K562 (cell line): ENCODE measurements around the gene LENG8. TPM values are rescaled to one million over a fixed set of nuclear protein-coding genes. Genes with fewer than 3 reads are reported as not detected.

Source experiments
- CBFA2T3 ChIP-seq: fragments of 450-650 bp; IDR thresholded peaks from 2 replicates; pipeline ENCODE4 v1.6.1; 2017
- POLR2A ChIP-seq: fragments of 450-650 bp; conservative IDR thresholded peaks from 2 replicates; pipeline ENCODE4 v1.6.1; 2016
- POLR2AphosphoS5 ChIP-seq: IDR thresholded peaks from 2 replicates; pipeline ENCODE4 v1.6.1; 2011; ENCODE audit warnings: mild to moderate bottlenecking, low read depth, low read length, moderate library complexity; ENCODE audit not compliant: control insufficient read depth, insufficient read depth
- TAF15 ChIP-seq: fragments of 200-400 bp; formaldehyde crosslinking; IDR thresholded peaks from 2 replicates; pipeline ENCODE4 v1.6.1; 2017; ENCODE audit warnings: mild to moderate bottlenecking, low read depth, low read length, moderate library complexity
- TAF9B ChIP-seq: fragments of 450-650 bp; IDR thresholded peaks from 2 replicates; pipeline ENCODE4 v1.6.1; 2018; ENCODE audit warnings: mild to moderate bottlenecking; ENCODE audit not compliant: partially characterized antibody
- ZNF121 ChIP-seq: sonication (generic); formaldehyde crosslinking; conservative IDR thresholded peaks from 2 replicates; pipeline ENCODE4 v1.8.0; 2022; ENCODE audit warnings: missing genetic modification reagents
- ZNF165 ChIP-seq: fragments of 250-450 bp; sonication (Bioruptor Pico); IDR thresholded peaks from 2 replicates; pipeline ENCODE4 v1.4.0; 2020; ENCODE audit warnings: borderline replicate concordance
- ZNF41 ChIP-seq: fragments of 250-450 bp; sonication (Bioruptor Pico); conservative IDR thresholded peaks from 2 replicates; pipeline ENCODE4 v1.4.0; 2020; ENCODE audit warnings: mild to moderate bottlenecking
- ZNF696 ChIP-seq: fragments of 250-450 bp; sonication (Bioruptor Pico); conservative IDR thresholded peaks from 2 replicates; pipeline ENCODE4 v1.4.0; 2020; ENCODE audit warnings: mild to moderate bottlenecking, moderate library complexity
- polyA plus RNA-seq, 8 experiments: library from polyadenylated mRNA; depleted of rRNA in 4 of 8; stranded (reverse) in 5 of 8; unstranded in 3 of 8; fragments of >200 nt; fragmentation: Nextera tagmentation in 2 of 8; fragmentation: Illumina TruSeq in 1 of 8; extraction: Ambion mirVana in 2 of 8; extraction: Trizol in 1 of 8; gene quantifications; 2 replicates each; pipeline versions ENCODE4 v1.2.1 to v1.2.3, GENCODE V29; 2011 to 2014; ENCODE audit warnings: inconsistent platforms in 1 of 8, missing spikeins in 1 of 8
- total RNA-seq, 7 experiments: library from RNA; depleted of rRNA in 6 of 7; stranded (reverse); fragments of >200 nt in 6 of 7; fragmentation: Illumina TruSeq in 2 of 7; extraction: Trizol in 2 of 7; gene quantifications; 2 replicates each; pipeline versions ENCODE4 v1.2.1 to v1.2.3, GENCODE V29; 2011 to 2021; ENCODE audit warnings: low replicate concordance in 1 of 7
- TF ChIP-seq, protein P1 (sequence below): fragments of 250-450 bp; sonication (Bioruptor Pico); IDR thresholded peaks from 2 replicates; pipeline ENCODE4 v1.9.0; 2021; ENCODE audit warnings: mild to moderate bottlenecking, inconsistent platforms
- TF ChIP-seq, protein P2 (sequence below), 2 experiments: fragments of 450-650 bp in 1 of 2; IDR thresholded peaks; 2 replicates each; pipeline ENCODE4 v1.6.1; 2011 to 2017; ENCODE audit warnings: low read depth in 2 of 2, antibody characterized with exemption in 1 of 2, borderline replicate concordance in 1 of 2, low read length in 1 of 2, mild to moderate bottlenecking in 1 of 2, mixed read lengths in 1 of 2; ENCODE audit not compliant: control insufficient read depth in 1 of 2
- TF ChIP-seq, protein P3 (sequence below): fragments of 250-450 bp; sonication (Bioruptor Pico); IDR thresholded peaks from 2 replicates; pipeline ENCODE4 v1.5.0; 2020; ENCODE audit warnings: mild to moderate bottlenecking
- TF ChIP-seq, protein P4 (sequence below): IDR thresholded peaks from 2 replicates; pipeline ENCODE4 v1.6.1; 2011; ENCODE audit warnings: borderline replicate concordance, low read depth, mild to moderate bottlenecking, moderate library complexity, low read length; ENCODE audit not compliant: insufficient read depth, poor library complexity, severe bottlenecking
- TF ChIP-seq, protein P5 (sequence below): fragments of 450-650 bp; IDR thresholded peaks from 2 replicates; pipeline ENCODE4 v1.7.0; 2016; ENCODE audit warnings: borderline replicate concordance

The LENG8 gene
- total and polyA plus RNA-seq, 9 of the 15 experiments (the other 6 are each of a cell fraction or from before 2014, with no cell fraction given) = 0.74 to 146 (median 28.1) TPM

DNA sequence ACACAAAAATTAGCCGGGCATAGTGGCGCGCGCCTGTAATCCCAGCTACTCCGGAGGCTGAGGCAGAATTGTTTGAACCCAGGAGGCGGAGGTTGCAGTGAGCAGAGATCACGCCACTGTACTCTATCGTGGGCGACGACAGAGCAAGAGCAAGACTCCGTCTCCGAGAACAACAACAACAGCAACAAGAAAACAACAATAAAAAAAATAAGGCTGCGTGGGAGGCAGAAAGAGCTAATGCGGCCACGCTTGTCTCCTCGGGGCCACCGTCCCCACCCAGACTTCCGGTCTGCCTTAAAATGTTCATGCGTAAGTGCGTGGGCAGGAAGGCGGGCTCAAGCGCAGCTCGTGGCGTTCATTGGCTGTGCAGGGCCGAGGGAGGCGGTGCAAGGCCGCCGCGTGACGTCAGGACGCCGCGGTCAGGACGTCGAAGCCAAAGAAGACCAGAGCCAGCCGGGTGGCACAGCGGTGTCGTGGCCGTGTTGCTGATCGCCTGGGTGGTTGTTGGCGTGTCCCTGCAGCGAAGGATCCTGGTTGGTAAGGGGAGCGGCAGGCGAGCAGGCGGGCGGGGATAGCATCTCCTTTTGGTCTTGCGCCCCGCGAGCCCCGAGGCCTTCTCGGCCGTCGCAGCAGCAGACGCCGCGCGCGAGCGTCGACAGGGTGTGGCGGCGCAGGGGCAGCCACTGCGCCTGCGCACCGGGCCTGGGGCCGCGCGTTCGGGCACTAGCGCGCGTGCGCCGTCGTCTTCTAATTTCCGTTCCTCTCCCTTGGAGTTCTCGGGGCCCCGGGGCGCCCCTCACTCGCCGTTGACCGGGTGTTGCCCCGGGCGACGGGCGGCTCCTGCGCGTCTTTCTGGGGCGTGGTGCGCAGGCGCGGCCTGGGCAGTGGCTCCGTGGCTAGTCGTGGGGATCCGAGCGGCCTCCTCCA lies at the start of gene LENG8 (continued):
- TF ChIP-seq, protein P1, sequence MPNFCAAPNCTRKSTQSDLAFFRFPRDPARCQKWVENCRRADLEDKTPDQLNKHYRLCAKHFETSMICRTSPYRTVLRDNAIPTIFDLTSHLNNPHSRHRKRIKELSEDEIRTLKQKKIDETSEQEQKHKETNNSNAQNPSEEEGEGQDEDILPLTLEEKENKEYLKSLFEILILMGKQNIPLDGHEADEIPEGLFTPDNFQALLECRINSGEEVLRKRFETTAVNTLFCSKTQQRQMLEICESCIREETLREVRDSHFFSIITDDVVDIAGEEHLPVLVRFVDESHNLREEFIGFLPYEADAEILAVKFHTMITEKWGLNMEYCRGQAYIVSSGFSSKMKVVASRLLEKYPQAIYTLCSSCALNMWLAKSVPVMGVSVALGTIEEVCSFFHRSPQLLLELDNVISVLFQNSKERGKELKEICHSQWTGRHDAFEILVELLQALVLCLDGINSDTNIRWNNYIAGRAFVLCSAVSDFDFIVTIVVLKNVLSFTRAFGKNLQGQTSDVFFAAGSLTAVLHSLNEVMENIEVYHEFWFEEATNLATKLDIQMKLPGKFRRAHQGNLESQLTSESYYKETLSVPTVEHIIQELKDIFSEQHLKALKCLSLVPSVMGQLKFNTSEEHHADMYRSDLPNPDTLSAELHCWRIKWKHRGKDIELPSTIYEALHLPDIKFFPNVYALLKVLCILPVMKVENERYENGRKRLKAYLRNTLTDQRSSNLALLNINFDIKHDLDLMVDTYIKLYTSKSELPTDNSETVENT (CRISPR knock-in tag) = peak; percentile 79
- no peak for TF ChIP-seq ZNF165 (CRISPR knock-in tag)
- TF ChIP-seq POLR2AphosphoS5 = peak; percentile 78
- TF ChIP-seq, protein P2, sequence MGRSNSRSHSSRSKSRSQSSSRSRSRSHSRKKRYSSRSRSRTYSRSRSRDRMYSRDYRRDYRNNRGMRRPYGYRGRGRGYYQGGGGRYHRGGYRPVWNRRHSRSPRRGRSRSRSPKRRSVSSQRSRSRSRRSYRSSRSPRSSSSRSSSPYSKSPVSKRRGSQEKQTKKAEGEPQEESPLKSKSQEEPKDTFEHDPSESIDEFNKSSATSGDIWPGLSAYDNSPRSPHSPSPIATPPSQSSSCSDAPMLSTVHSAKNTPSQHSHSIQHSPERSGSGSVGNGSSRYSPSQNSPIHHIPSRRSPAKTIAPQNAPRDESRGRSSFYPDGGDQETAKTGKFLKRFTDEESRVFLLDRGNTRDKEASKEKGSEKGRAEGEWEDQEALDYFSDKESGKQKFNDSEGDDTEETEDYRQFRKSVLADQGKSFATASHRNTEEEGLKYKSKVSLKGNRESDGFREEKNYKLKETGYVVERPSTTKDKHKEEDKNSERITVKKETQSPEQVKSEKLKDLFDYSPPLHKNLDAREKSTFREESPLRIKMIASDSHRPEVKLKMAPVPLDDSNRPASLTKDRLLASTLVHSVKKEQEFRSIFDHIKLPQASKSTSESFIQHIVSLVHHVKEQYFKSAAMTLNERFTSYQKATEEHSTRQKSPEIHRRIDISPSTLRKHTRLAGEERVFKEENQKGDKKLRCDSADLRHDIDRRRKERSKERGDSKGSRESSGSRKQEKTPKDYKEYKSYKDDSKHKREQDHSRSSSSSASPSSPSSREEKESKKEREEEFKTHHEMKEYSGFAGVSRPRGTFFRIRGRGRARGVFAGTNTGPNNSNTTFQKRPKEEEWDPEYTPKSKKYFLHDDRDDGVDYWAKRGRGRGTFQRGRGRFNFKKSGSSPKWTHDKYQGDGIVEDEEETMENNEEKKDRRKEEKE (IDR thresholded peaks at IDR 0.05; ENCODE audit: borderline replicate concordance in 1 of 2, control insufficient read depth in 1 of 2, low read depth in 2 of 2, low read length in 1 of 2) = 0 out of 4 replicates have a peak, but pooled peaks of 1 of the 2 experiments have one; percentile 14
- TF ChIP-seq, protein P3, sequence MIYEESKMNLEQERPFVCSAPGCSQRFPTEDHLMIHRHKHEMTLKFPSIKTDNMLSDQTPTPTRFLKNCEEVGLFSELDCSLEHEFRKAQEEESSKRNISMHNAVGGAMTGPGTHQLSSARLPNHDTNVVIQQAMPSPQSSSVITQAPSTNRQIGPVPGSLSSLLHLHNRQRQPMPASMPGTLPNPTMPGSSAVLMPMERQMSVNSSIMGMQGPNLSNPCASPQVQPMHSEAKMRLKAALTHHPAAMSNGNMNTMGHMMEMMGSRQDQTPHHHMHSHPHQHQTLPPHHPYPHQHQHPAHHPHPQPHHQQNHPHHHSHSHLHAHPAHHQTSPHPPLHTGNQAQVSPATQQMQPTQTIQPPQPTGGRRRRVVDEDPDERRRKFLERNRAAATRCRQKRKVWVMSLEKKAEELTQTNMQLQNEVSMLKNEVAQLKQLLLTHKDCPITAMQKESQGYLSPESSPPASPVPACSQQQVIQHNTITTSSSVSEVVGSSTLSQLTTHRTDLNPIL (CRISPR knock-in tag) = no peak
- peak; percentile 88 for TF ChIP-seq TAF9B
- no peak for TF ChIP-seq CBFA2T3
- no peak for TF ChIP-seq TAF15
- TF ChIP-seq, protein P4, sequence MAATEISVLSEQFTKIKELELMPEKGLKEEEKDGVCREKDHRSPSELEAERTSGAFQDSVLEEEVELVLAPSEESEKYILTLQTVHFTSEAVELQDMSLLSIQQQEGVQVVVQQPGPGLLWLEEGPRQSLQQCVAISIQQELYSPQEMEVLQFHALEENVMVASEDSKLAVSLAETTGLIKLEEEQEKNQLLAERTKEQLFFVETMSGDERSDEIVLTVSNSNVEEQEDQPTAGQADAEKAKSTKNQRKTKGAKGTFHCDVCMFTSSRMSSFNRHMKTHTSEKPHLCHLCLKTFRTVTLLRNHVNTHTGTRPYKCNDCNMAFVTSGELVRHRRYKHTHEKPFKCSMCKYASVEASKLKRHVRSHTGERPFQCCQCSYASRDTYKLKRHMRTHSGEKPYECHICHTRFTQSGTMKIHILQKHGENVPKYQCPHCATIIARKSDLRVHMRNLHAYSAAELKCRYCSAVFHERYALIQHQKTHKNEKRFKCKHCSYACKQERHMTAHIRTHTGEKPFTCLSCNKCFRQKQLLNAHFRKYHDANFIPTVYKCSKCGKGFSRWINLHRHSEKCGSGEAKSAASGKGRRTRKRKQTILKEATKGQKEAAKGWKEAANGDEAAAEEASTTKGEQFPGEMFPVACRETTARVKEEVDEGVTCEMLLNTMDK = no peak
- no peak for TF ChIP-seq ZNF121 (CRISPR knock-in tag)
- TF ChIP-seq POLR2A = peak; percentile 98
- TF ChIP-seq, protein P5, sequence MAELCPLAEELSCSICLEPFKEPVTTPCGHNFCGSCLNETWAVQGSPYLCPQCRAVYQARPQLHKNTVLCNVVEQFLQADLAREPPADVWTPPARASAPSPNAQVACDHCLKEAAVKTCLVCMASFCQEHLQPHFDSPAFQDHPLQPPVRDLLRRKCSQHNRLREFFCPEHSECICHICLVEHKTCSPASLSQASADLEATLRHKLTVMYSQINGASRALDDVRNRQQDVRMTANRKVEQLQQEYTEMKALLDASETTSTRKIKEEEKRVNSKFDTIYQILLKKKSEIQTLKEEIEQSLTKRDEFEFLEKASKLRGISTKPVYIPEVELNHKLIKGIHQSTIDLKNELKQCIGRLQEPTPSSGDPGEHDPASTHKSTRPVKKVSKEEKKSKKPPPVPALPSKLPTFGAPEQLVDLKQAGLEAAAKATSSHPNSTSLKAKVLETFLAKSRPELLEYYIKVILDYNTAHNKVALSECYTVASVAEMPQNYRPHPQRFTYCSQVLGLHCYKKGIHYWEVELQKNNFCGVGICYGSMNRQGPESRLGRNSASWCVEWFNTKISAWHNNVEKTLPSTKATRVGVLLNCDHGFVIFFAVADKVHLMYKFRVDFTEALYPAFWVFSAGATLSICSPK = peak; percentile 76; the same call in 1 of the 2 replicates
- TF ChIP-seq ZNF696 (CRISPR knock-in tag) = no peak
- TF ChIP-seq ZNF41 (CRISPR knock-in tag) = no peak
